Endothelial cell of umbilical vein (primary cell): Measurements from ENCODE around the gene HPGDS. TPM values are rescaled to one million over a fixed set of nuclear protein-coding genes. Genes with fewer than 3 reads are reported as not detected.
A peak's percentile ranks its signal among the peaks of the same experiment; 100 is the strongest.

Source experiments
- BruUV-seq: library from RNA; stranded (reverse); fragments of 400-500 nt; replicated peaks from 2 replicates; lab custom pipeline; 2021; lab: Mats Ljungman, UMichigan
- CTCF ChIA-PET: fragments of 300-600, 350-600 bp; sonication (Branson Sonifier 250); formaldehyde crosslinking; loops from one replicate; lab custom pipeline; 2021; ENCODE audit warnings: antibody characterized with exemption, inconsistent platforms; lab: Charles Lee
- POLR2A ChIA-PET: fragments of 300-600, 350-600 bp; sonication (Branson Sonifier 250); formaldehyde crosslinking; loops from one replicate; lab custom pipeline; 2021; ENCODE audit warnings: antibody characterized with exemption, inconsistent platforms; lab: Charles Lee
- DNase-seq: peaks from one replicate; pipeline ENCODE4 v3.0.0-alpha.2; 2011; ENCODE audit warnings: low read depth, low spot score
- FAIRE-seq: peaks from 2 replicates; lab custom pipeline; 2011; peaks lifted over from hg19 to GRCh38; lab: Jason Lieb, UNC
- H2AFZ ChIP-seq: 2 replicates; pipeline ENCODE4 v1.6.0; 2012; ENCODE audit warnings: low read depth, low read length, control low read depth, inconsistent platforms
- H3K27ac ChIP-seq: 2 replicates; pipeline ENCODE4 v1.5.1; 2011; ENCODE audit warnings: low read depth, mild to moderate bottlenecking, control low read depth, low read length, moderate library complexity; ENCODE audit not compliant: insufficient read depth
- H3K27me3 ChIP-seq, 2 experiments: 2 replicates each; pipeline versions ENCODE4 v1.6.0 to v1.6.1; 2011; ENCODE audit warnings: low read length in 2 of 2, mixed read lengths in 1 of 2; ENCODE audit not compliant: control insufficient read depth in 2 of 2, insufficient read depth in 2 of 2
- H3K36me3 ChIP-seq, 2 experiments: 2 replicates in 1 of 2; 3 replicates in 1 of 2; pipeline ENCODE4 v1.5.1; 2011; ENCODE audit warnings: low read length in 2 of 2, mild to moderate bottlenecking in 1 of 2, moderate library complexity in 1 of 2; ENCODE audit not compliant: control insufficient read depth in 2 of 2, insufficient read depth in 2 of 2; ENCODE audit errors: extremely low read depth in 1 of 2
- H3K4me1 ChIP-seq: 3 replicates; pipeline ENCODE4 v1.5.1; 2011; ENCODE audit warnings: mild to moderate bottlenecking, low read length; ENCODE audit not compliant: control insufficient read depth, insufficient read depth; ENCODE audit errors: extremely low read depth
- H3K4me2 ChIP-seq: 2 replicates; pipeline ENCODE4 v1.6.1; 2011; ENCODE audit warnings: low read length, control low read depth, mixed read lengths; ENCODE audit not compliant: insufficient read depth
- H3K4me3 ChIP-seq, 3 experiments: fragments of 200-600 bp in 1 of 3; sonication (generic), shearing (Covaris generic) in 1 of 3; replicated peaks in 1 of 3; 2 replicates each; pipeline ENCODE4 v1.5.1; 2011 to 2016; ENCODE audit warnings: control low read depth in 3 of 3, low read length in 3 of 3, mild to moderate bottlenecking in 2 of 3, inconsistent platforms in 1 of 3, low read depth in 1 of 3, moderate library complexity in 1 of 3; ENCODE audit not compliant: insufficient read depth in 1 of 3
- H3K79me2 ChIP-seq: 2 replicates; pipeline ENCODE4 v1.6.0; 2012; ENCODE audit warnings: low read length, inconsistent platforms; ENCODE audit not compliant: control insufficient read depth, insufficient read depth
- H3K9ac ChIP-seq: replicated peaks from 2 replicates; pipeline ENCODE3; 2011; ENCODE audit warnings: low read length, control low read depth; ENCODE audit not compliant: insufficient read depth; ENCODE audit errors: extremely low read depth
- H3K9me1 ChIP-seq: replicated peaks from 3 replicates; pipeline ENCODE4 v1.6.0; 2011; ENCODE audit warnings: mild to moderate bottlenecking, low read length; ENCODE audit not compliant: control insufficient read depth, insufficient read depth; ENCODE audit errors: extremely low read depth
- H3K9me3 ChIP-seq: replicated peaks from 2 replicates; pipeline ENCODE4 v1.5.1; 2012; ENCODE audit warnings: low read length, inconsistent platforms; ENCODE audit not compliant: control insufficient read depth, insufficient read depth
- H4K20me1 ChIP-seq: replicated peaks from 2 replicates; pipeline ENCODE3; 2011; ENCODE audit warnings: mild to moderate bottlenecking, low read length; ENCODE audit not compliant: control insufficient read depth, insufficient read depth; ENCODE audit errors: extremely low read depth
- EZH2 ChIP-seq: IDR thresholded peaks from 2 replicates; pipeline ENCODE4 v1.6.1; 2012; ENCODE audit warnings: borderline replicate concordance, low read depth, mild to moderate bottlenecking, moderate library complexity, low read length, inconsistent platforms; ENCODE audit not compliant: severe bottlenecking
- FOS ChIP-seq: IDR thresholded peaks from 2 replicates; pipeline ENCODE4 v1.6.1; 2011; ENCODE audit warnings: mild to moderate bottlenecking, low read length, moderate library complexity, borderline replicate concordance; ENCODE audit not compliant: insufficient read depth
- GATA2 ChIP-seq: IDR thresholded peaks from 2 replicates; pipeline ENCODE4 v1.7.0; 2011; ENCODE audit warnings: low read depth, mild to moderate bottlenecking, moderate library complexity, mixed read lengths, low read length; ENCODE audit not compliant: insufficient read length, insufficient read depth
- JUN ChIP-seq: IDR thresholded peaks from 2 replicates; pipeline ENCODE4 v1.6.1; 2011; ENCODE audit warnings: borderline replicate concordance, low read depth; ENCODE audit not compliant: insufficient read length, insufficient read depth
- MYC ChIP-seq: IDR thresholded peaks from one replicate; pipeline ENCODE4 v1.6.1; 2011; ENCODE audit warnings: mild to moderate bottlenecking, low read depth, low read length
- POLR2A ChIP-seq: IDR thresholded peaks from 2 replicates; pipeline ENCODE4 v1.6.1; 2012; ENCODE audit warnings: low read depth, mild to moderate bottlenecking, control low read depth, low read length
- POLR2AphosphoS5 ChIP-seq: IDR thresholded peaks from 2 replicates; pipeline ENCODE4 v1.6.1; 2012; ENCODE audit warnings: low read depth, mild to moderate bottlenecking, control low read depth, low read length, moderate library complexity; ENCODE audit not compliant: insufficient read depth
- dilution Hi-C: fragments of 300-500 bp; cut with MboI; formaldehyde crosslinking; loops from one replicate; pipeline ENCODE4 v1.15.0; 2019; ENCODE audit warnings: low sequenced_read_pairs; ENCODE audit not compliant: extremely low pct_ligation_motif_present
- intact Hi-C: fragments of 100-400 bp; cut with micrococcal nuclease; formaldehyde crosslinking; loops from one replicate; pipeline ENCODE4 v1.10.0; 2022
- polyA plus RNA-seq, 4 experiments: library from polyadenylated mRNA; depleted of rRNA in 3 of 4; stranded (reverse) in 3 of 4; unstranded in 1 of 4; fragments of >200 nt; gene quantifications; 2 replicates each; pipeline versions ENCODE4 v1.2.1 to v1.2.3, GENCODE V29; 2011 to 2012; ENCODE audit warnings: missing spikeins in 1 of 4
- total RNA-seq: library from RNA; stranded (reverse); gene quantifications from 2 replicates; pipeline ENCODE4 v1.2.3, GENCODE V29; 2021
- TF ChIP-seq, protein P1 (sequence below): IDR thresholded peaks from 2 replicates; pipeline ENCODE4 v1.6.1; 2011; ENCODE audit not compliant: insufficient read depth, insufficient read length
- TF ChIP-seq, protein P2 (sequence below), 2 donors: IDR thresholded peaks; 1 replicate in 1 of 2; 2 replicates in 1 of 2; pipeline ENCODE4 v1.5.1; 2011; ENCODE audit warnings: low read length in 2 of 2, mild to moderate bottlenecking in 2 of 2, moderate library complexity in 2 of 2, control low read depth in 1 of 2, inconsistent platforms in 1 of 2, low read depth in 1 of 2; ENCODE audit not compliant: insufficient read depth in 1 of 2; ENCODE audit errors: extremely low read depth in 1 of 2

The HPGDS gene
- total and polyA plus RNA-seq, 2 donors (not counting 3 experiments of a cell fraction or from before 2014, with no cell fraction given) = not detected

- TF ChIP-seq GATA2 = no peak
- FAIRE-seq (peak; percentile 62), DNase-seq (no peak)
- no peak overlapping the region for H3K4me2 ChIP-seq
- dilution Hi-C loops (no loop called here), intact Hi-C loops (no loop called here)
- ChIA-PET POLR2A (no interaction called here), CTCF (interaction anchor here (0.9 to 3.3 kb wide), 4 partner anchors 9 to 59 kb away, joined by 3 to 8 read pairs (median 4); no protein-coding TSS in a partner anchor)
- no peaks in the 10 kb centered on the region for H3K9me1 ChIP-seq
- H3K9ac ChIP-seq = no peak overlapping the region
- peaks cover 12% of the 10 kb centered on the region for H3K4me1 ChIP-seq
- no peaks in the 10 kb centered on the region for H4K20me1 ChIP-seq
- H3K27me3 ChIP-seq = no peaks in the 10 kb centered on the region
- no peak overlapping the region for H3K4me3 ChIP-seq
- no peak overlapping the region for H2AFZ ChIP-seq
- H3K9me3 ChIP-seq = no peaks in the 10 kb centered on the region
- no peaks in the 10 kb centered on the region for H3K79me2 ChIP-seq
- BruUV-seq = no TSS peak
- no peaks in the 10 kb centered on the region for H3K36me3 ChIP-seq
- H3K27ac ChIP-seq = no peak overlapping the region
Measured at GRCh38 chr4:94348666-94349065, 6.0 kb upstream of the HPGDS start.

- ChIA-PET POLR2A (no interaction called here), CTCF (interaction anchor here (1.8 kb wide), 1 partner anchor 9 kb away, joined by 4 read pairs; no protein-coding TSS in a partner anchor)
- Histone ChIP-seq H3K4me1 (peaks cover 2% of the 10 kb centered on the region), H3K9ac (no peak overlapping the region), H3K4me2 (no peak overlapping the region), H3K36me3 (no peaks in the 10 kb centered on the region), H3K4me3 (no peak overlapping the region), H3K9me3 (no peaks in the 10 kb centered on the region), H3K27me3 (no peaks in the 10 kb centered on the region), H4K20me1 (no peaks in the 10 kb centered on the region), H3K79me2 (no peaks in the 10 kb centered on the region), H3K9me1 (no peaks in the 10 kb centered on the region), H2AFZ (no peak overlapping the region), H3K27ac (no peak overlapping the region)
- dilution Hi-C loops (no loop called here), intact Hi-C loops (no loop called here)
- FAIRE-seq (no peak), DNase-seq (no peak)
- TF ChIP-seq POLR2AphosphoS5 = no peak
- TF ChIP-seq, protein P1, sequence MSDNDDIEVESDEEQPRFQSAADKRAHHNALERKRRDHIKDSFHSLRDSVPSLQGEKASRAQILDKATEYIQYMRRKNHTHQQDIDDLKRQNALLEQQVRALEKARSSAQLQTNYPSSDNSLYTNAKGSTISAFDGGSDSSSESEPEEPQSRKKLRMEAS = no peak
- TF ChIP-seq, protein P2, sequence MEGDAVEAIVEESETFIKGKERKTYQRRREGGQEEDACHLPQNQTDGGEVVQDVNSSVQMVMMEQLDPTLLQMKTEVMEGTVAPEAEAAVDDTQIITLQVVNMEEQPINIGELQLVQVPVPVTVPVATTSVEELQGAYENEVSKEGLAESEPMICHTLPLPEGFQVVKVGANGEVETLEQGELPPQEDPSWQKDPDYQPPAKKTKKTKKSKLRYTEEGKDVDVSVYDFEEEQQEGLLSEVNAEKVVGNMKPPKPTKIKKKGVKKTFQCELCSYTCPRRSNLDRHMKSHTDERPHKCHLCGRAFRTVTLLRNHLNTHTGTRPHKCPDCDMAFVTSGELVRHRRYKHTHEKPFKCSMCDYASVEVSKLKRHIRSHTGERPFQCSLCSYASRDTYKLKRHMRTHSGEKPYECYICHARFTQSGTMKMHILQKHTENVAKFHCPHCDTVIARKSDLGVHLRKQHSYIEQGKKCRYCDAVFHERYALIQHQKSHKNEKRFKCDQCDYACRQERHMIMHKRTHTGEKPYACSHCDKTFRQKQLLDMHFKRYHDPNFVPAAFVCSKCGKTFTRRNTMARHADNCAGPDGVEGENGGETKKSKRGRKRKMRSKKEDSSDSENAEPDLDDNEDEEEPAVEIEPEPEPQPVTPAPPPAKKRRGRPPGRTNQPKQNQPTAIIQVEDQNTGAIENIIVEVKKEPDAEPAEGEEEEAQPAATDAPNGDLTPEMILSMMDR (IDR thresholded peaks at IDR 0.05; ENCODE audit: extremely low read depth in 1 of 2, insufficient read depth in 1 of 2, low read depth in 1 of 2, low read length in 2 of 2) = no peak
- no peak for TF ChIP-seq FOS
- TF ChIP-seq POLR2A = no peak
- no peak for TF ChIP-seq EZH2
- TF ChIP-seq MYC = no peak
- no peak for TF ChIP-seq GATA2
- TF ChIP-seq JUN = no peak
- no TSS peak for BruUV-seq
Measured at GRCh38 chr4:94346541-94346940, 3.9 kb upstream of the HPGDS start.
